GM19099 (cell line): ENCODE results near the gene EVI2B.

ENCODE experiments used
- POLR2A ChIP-seq: IDR thresholded peaks from 3 replicates; pipeline ENCODE4 v1.6.1; 2011; ENCODE audit warnings: low read depth; ENCODE audit not compliant: insufficient read length; ENCODE audit errors: extremely low read depth

EVI2B gene

GRCh38 chr17:31289790-31290189, 24.1 kb downstream of the EVI2B start:
- TF ChIP-seq POLR2A: no peak

GRCh38 chr17:31286587-31286986, 27.3 kb downstream of the EVI2B start:
- no peak for TF ChIP-seq POLR2A

GRCh38 chr17:31283841-31284240, 30.0 kb downstream of the EVI2B start:
- no peak for TF ChIP-seq POLR2A

- TF ChIP-seq POLR2A: no peak
These were observed 32.8 kb downstream of the EVI2B start for GRCh38 chr17:31281061-31281460.

- TF ChIP-seq POLR2A: no peak
These were observed 34.5 kb downstream of the EVI2B start for GRCh38 chr17:31279401-31279800.

GRCh38 chr17:31275116-31275515, 38.7 kb downstream of the EVI2B start:
- TF ChIP-seq POLR2A: no peak

- TF ChIP-seq POLR2A: no peak
These were observed 39.6 kb downstream of the EVI2B start for GRCh38 chr17:31274252-31274651.

GRCh38 chr17:31273516-31273915, 40.3 kb downstream of the EVI2B start:
- no peak for TF ChIP-seq POLR2A

- no peak for TF ChIP-seq POLR2A
These were observed 41.1 kb downstream of the EVI2B start for GRCh38 chr17:31272803-31273202.

- no peak for TF ChIP-seq POLR2A
These were observed 41.6 kb downstream of the EVI2B start for GRCh38 chr17:31272236-31272635.

GRCh38 chr17:31269578-31269983, 44.3 kb downstream of the EVI2B start:
- TF ChIP-seq POLR2A: no peak

- TF ChIP-seq POLR2A: no peak
These were observed 44.7 kb downstream of the EVI2B start for GRCh38 chr17:31269036-31269577.

GRCh38 chr17:31266042-31266441, 47.8 kb downstream of the EVI2B start:
- no peak for TF ChIP-seq POLR2A

- no peak for TF ChIP-seq POLR2A
These were observed 52.3 kb downstream of the EVI2B start for GRCh38 chr17:31261601-31262000.

- no peak for TF ChIP-seq POLR2A
These were observed 53.7 kb downstream of the EVI2B start for GRCh38 chr17:31260151-31260550.

GRCh38 chr17:31256936-31257335, 56.9 kb downstream of the EVI2B start:
- no peak for TF ChIP-seq POLR2A

GRCh38 chr17:31254654-31255053, 59.2 kb downstream of the EVI2B start:
- no peak for TF ChIP-seq POLR2A
